ENCODE results near the gene ELF3. TPM values are rescaled to one million over a fixed set of nuclear protein-coding genes. Genes with fewer than 3 reads are reported as not detected.
A peak's percentile ranks its signal among the peaks of the same experiment; 100 is the strongest.

ELF3 gene
- total and polyA plus RNA-seq, 8 donors: 146 to 1,083 (median 248) TPM

- peaks cover 7 to 20% (median 9%) of the 10 kb centered on the region in 4 donors for H3K4me1 ChIP-seq
- H3K9me3 ChIP-seq: no peaks in the 10 kb centered on the region
- 75 to 81% (median 76%) methylated on average over 9 of the region's 9 CpGs for whole genome bisulfite sequencing, 5 donors
- intact Hi-C loops (cut with DNase I; ENCODE audit: low total_unique reads): loop anchor here (5.0 kb wide), 1 partner anchor 120 kb away; the partner anchor contains the start of gene GPR37L1
- peaks cover 63 to 97% (median 95%) of the 10 kb centered on the region in 4 donors for H3K36me3 ChIP-seq
- no peak for DNase-seq
- H3K4me3 ChIP-seq: no peak overlapping the region
- H3K27me3 ChIP-seq: no peaks in the 10 kb centered on the region
- no peak for TF ChIP-seq POLR2AphosphoS5 (IDR thresholded peaks at IDR 0.05)
- no peak for TF ChIP-seq CTCF (IDR thresholded peaks at IDR 0.05)
- TF ChIP-seq POLR2A (IDR thresholded peaks at IDR 0.05): no peak
- TF ChIP-seq EP300 (IDR thresholded peaks at IDR 0.05): no peak
- H3K27ac ChIP-seq: no peak overlapping the region
Measured at GRCh38 chr1:202002507-202002906, 7.9 kb upstream of the ELF3 start.

- DNase-seq: no peak
- peaks cover 11 to 33% (median 19%) of the 10 kb centered on the region in 4 donors for H3K4me1 ChIP-seq
- 65 to 80% (median 67%) methylated on average over 5 to 9 of the region's 9 CpGs for WGBS, 5 donors
- peaks cover 57 to 82% (median 75%) of the 10 kb centered on the region in 4 donors for H3K36me3 ChIP-seq
- no peak overlapping the region for H3K27ac ChIP-seq
- TF ChIP-seq POLR2AphosphoS5 (IDR thresholded peaks at IDR 0.05): no peak
- no peak for TF ChIP-seq EP300 (IDR thresholded peaks at IDR 0.05)
- no peak for TF ChIP-seq POLR2A (IDR thresholded peaks at IDR 0.05)
- no peak for TF ChIP-seq CTCF (IDR thresholded peaks at IDR 0.05)
- H3K4me3 ChIP-seq: no peak overlapping the region
- H3K9me3 ChIP-seq: no peaks in the 10 kb centered on the region
- H3K27me3 ChIP-seq: no peaks in the 10 kb centered on the region
- intact Hi-C loops (cut with DNase I; ENCODE audit: low total_unique reads): loop anchor here (5.0 kb wide), 1 partner anchor 118 kb away; the partner anchor contains the start of gene GPR37L1
Measured at GRCh38 chr1:202004711-202005110, 5.7 kb upstream of the ELF3 start.

GRCh38 chr1:202005958-202006357 lies 4.4 kb upstream of the ELF3 start:
- no peak overlapping the region for H3K4me3 ChIP-seq
- peaks cover 11 to 36% (median 19%) of the 10 kb centered on the region in 4 donors for H3K4me1 ChIP-seq
- 51 to 82% (median 61%) methylated on average over 2 of the region's 2 CpGs for WGBS, 5 donors
- H3K27me3 ChIP-seq: no peaks in the 10 kb centered on the region
- peak overlapping the region in 3 of 5 donors; percentile 20 to 94 (median 92) for H3K27ac ChIP-seq
- no peaks in the 10 kb centered on the region for H3K9me3 ChIP-seq
- peak in 1 of 2 donors; percentile 54 for DNase-seq
- intact Hi-C loops (cut with DNase I; ENCODE audit: low total_unique reads): no loop called here
- TF ChIP-seq POLR2AphosphoS5 (IDR thresholded peaks at IDR 0.05): no peak
- peak in 5 of 7 experiments; percentile 25 to 63 (median 42) for TF ChIP-seq CTCF (IDR thresholded peaks at IDR 0.05)
- TF ChIP-seq EP300 (IDR thresholded peaks at IDR 0.05): no peak
- TF ChIP-seq POLR2A (IDR thresholded peaks at IDR 0.05): no peak
- peaks cover 44 to 69% (median 62%) of the 10 kb centered on the region in 4 donors for H3K36me3 ChIP-seq

GRCh38 chr1:202007304-202007703 lies 3.1 kb upstream of the ELF3 start:
- Histone ChIP-seq H3K9me3 (no peaks in the 10 kb centered on the region), H3K4me1 (peaks cover 11 to 36% (median 19%) of the 10 kb centered on the region in 4 donors), H3K4me3 (peak overlapping the region in 1 of 4 donors; percentile 32), H3K36me3 (peaks cover 34 to 61% (median 52%) of the 10 kb centered on the region in 4 donors), H3K27ac (peak overlapping the region; percentile 76 to 94 (median 92)), H3K27me3 (no peaks in the 10 kb centered on the region)
- TF ChIP-seq EP300 (IDR thresholded peaks at IDR 0.05) (no peak), POLR2AphosphoS5 (IDR thresholded peaks at IDR 0.05) (no peak), CTCF (IDR thresholded peaks at IDR 0.05) (no peak), POLR2A (IDR thresholded peaks at IDR 0.05) (no peak)
- DNase-seq: peak; percentile 33 to 64
- 24 to 46% (median 30%) methylated on average over 8 of the region's 8 CpGs for WGBS, 5 donors
- intact Hi-C loops (cut with DNase I; ENCODE audit: low total_unique reads): no loop called here
